GM18858 (cell line): Measurements from ENCODE around the gene SENP1.

Source experiments
- ATAC-seq: cut with Tn5 transposase; IDR thresholded peaks from one replicate; pipeline ENCODE4 v1.9.1; 2021; ENCODE audit not compliant: unreplicated experiment

Gene SENP1

GRCh38 chr12:48037267-48037915 lies 68.5 kb downstream of the SENP1 start:
- no peak for ATAC-seq

GRCh38 chr12:48036818-48037217 lies 69.1 kb downstream of the SENP1 start:
- ATAC-seq = no peak

- no peak for ATAC-seq
These were observed 70.8 kb downstream of the SENP1 start for GRCh38 chr12:48034835-48035805.

- no peak for ATAC-seq
These were observed 72.4 kb downstream of the SENP1 start for GRCh38 chr12:48033451-48033850.

GRCh38 chr12:48032597-48032996 lies 73.3 kb downstream of the SENP1 start:
- no peak for ATAC-seq

GRCh38 chr12:48031135-48031960 lies 74.5 kb downstream of the SENP1 start:
- ATAC-seq = no peak

- no peak for ATAC-seq
These were observed 75.7 kb downstream of the SENP1 start for GRCh38 chr12:48030173-48030650.

- no peak for ATAC-seq
These were observed 76.2 kb downstream of the SENP1 start for GRCh38 chr12:48029491-48030172.

- ATAC-seq = no peak
These were observed 77.1 kb downstream of the SENP1 start for GRCh38 chr12:48028541-48029431.

GRCh38 chr12:48027183-48028002 lies 78.5 kb downstream of the SENP1 start:
- ATAC-seq = no peak

GRCh38 chr12:48026060-48026827 lies 79.6 kb downstream of the SENP1 start:
- ATAC-seq = no peak

- ATAC-seq = no peak
These were observed 80.6 kb downstream of the SENP1 start for GRCh38 chr12:48025281-48025680.

GRCh38 chr12:48024735-48025134 lies 81.1 kb downstream of the SENP1 start:
- no peak for ATAC-seq

- no peak for ATAC-seq
These were observed 82.5 kb downstream of the SENP1 start for GRCh38 chr12:48023386-48023785.

- ATAC-seq = no peak
These were observed 83.0 kb downstream of the SENP1 start for GRCh38 chr12:48022676-48023385.

- ATAC-seq = no peak
These were observed 83.7 kb downstream of the SENP1 start for GRCh38 chr12:48022180-48022521.

- no peak for ATAC-seq
These were observed 84.2 kb downstream of the SENP1 start for GRCh38 chr12:48021485-48022179.
